ENCODE data around the gene RC3H1.

GRCh38 chr1:174022080-174022975 lies at the start of gene RC3H1:
- TF ChIP-seq YY1 (tag by site-specific recombination; IDR thresholded peaks at IDR 0.05) (peak; percentile 81), ZXDB (tag by site-specific recombination; IDR thresholded peaks at IDR 0.05) (peak; percentile 74), ZNF223 (tag by site-specific recombination; IDR thresholded peaks at IDR 0.05) (no peak), ZNF670 (tag by site-specific recombination; IDR thresholded peaks at IDR 0.05; ENCODE audit: low read depth) (no peak), BCL11A (tag by site-specific recombination; IDR thresholded peaks at IDR 0.05; ENCODE audit: low read depth) (no peak), TCF7L2 (IDR thresholded peaks at IDR 0.05; ENCODE audit: borderline replicate concordance, low read depth, low read length) (no peak), HOXA7 (CRISPR knock-in tag; IDR thresholded peaks at IDR 0.05; ENCODE audit: borderline replicate concordance) (no peak), ZNF114 (tag by site-specific recombination; IDR thresholded peaks at IDR 0.05) (no peak)
- TF ChIP-seq, protein P1, sequence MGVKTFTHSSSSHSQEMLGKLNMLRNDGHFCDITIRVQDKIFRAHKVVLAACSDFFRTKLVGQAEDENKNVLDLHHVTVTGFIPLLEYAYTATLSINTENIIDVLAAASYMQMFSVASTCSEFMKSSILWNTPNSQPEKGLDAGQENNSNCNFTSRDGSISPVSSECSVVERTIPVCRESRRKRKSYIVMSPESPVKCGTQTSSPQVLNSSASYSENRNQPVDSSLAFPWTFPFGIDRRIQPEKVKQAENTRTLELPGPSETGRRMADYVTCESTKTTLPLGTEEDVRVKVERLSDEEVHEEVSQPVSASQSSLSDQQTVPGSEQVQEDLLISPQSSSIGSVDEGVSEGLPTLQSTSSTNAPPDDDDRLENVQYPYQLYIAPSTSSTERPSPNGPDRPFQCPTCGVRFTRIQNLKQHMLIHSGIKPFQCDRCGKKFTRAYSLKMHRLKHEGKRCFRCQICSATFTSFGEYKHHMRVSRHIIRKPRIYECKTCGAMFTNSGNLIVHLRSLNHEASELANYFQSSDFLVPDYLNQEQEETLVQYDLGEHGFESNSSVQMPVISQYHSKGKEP (tag by site-specific recombination; IDR thresholded peaks at IDR 0.05), result no peak
- TF ChIP-seq, protein P2, sequence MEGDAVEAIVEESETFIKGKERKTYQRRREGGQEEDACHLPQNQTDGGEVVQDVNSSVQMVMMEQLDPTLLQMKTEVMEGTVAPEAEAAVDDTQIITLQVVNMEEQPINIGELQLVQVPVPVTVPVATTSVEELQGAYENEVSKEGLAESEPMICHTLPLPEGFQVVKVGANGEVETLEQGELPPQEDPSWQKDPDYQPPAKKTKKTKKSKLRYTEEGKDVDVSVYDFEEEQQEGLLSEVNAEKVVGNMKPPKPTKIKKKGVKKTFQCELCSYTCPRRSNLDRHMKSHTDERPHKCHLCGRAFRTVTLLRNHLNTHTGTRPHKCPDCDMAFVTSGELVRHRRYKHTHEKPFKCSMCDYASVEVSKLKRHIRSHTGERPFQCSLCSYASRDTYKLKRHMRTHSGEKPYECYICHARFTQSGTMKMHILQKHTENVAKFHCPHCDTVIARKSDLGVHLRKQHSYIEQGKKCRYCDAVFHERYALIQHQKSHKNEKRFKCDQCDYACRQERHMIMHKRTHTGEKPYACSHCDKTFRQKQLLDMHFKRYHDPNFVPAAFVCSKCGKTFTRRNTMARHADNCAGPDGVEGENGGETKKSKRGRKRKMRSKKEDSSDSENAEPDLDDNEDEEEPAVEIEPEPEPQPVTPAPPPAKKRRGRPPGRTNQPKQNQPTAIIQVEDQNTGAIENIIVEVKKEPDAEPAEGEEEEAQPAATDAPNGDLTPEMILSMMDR (tag by site-specific recombination; IDR thresholded peaks at IDR 0.05), result no peak
- TF ChIP-seq, protein P3, sequence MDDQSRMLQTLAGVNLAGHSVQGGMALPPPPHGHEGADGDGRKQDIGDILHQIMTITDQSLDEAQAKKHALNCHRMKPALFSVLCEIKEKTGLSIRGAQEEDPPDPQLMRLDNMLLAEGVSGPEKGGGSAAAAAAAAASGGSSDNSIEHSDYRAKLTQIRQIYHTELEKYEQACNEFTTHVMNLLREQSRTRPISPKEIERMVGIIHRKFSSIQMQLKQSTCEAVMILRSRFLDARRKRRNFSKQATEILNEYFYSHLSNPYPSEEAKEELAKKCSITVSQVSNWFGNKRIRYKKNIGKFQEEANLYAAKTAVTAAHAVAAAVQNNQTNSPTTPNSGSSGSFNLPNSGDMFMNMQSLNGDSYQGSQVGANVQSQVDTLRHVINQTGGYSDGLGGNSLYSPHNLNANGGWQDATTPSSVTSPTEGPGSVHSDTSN (CRISPR knock-in tag; IDR thresholded peaks at IDR 0.05), result peak; percentile 51
- TF ChIP-seq, protein P4, sequence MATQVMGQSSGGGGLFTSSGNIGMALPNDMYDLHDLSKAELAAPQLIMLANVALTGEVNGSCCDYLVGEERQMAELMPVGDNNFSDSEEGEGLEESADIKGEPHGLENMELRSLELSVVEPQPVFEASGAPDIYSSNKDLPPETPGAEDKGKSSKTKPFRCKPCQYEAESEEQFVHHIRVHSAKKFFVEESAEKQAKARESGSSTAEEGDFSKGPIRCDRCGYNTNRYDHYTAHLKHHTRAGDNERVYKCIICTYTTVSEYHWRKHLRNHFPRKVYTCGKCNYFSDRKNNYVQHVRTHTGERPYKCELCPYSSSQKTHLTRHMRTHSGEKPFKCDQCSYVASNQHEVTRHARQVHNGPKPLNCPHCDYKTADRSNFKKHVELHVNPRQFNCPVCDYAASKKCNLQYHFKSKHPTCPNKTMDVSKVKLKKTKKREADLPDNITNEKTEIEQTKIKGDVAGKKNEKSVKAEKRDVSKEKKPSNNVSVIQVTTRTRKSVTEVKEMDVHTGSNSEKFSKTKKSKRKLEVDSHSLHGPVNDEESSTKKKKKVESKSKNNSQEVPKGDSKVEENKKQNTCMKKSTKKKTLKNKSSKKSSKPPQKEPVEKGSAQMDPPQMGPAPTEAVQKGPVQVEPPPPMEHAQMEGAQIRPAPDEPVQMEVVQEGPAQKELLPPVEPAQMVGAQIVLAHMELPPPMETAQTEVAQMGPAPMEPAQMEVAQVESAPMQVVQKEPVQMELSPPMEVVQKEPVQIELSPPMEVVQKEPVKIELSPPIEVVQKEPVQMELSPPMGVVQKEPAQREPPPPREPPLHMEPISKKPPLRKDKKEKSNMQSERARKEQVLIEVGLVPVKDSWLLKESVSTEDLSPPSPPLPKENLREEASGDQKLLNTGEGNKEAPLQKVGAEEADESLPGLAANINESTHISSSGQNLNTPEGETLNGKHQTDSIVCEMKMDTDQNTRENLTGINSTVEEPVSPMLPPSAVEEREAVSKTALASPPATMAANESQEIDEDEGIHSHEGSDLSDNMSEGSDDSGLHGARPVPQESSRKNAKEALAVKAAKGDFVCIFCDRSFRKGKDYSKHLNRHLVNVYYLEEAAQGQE (tag by site-specific recombination; IDR thresholded peaks at IDR 0.05), result 0 out of 2 replicates have a peak, but pooled peaks have one; percentile 36
